ENCODE results near the gene HPSE2. TPM values are rescaled to one million over a fixed set of nuclear protein-coding genes. Genes with fewer than 3 reads are reported as not detected.

HPSE2 gene
- total RNA-seq, 1 donor from 2014 or later: 3.4 TPM

GRCh38 chr10:98861962-98862361 lies 373.7 kb downstream of the HPSE2 start:
- Histone ChIP-seq H3K27me3 (no peaks in the 10 kb centered on the region), H3K4me3 (no peak overlapping the region), H3K4me1 (no peaks in the 10 kb centered on the region), H3K36me3 (no peaks in the 10 kb centered on the region), H3K27ac (no peak overlapping the region), H3K9me3 (no peaks in the 10 kb centered on the region)
- no peak for ATAC-seq
- intact Hi-C loops (cut with DNase I): no loop called here
- TF ChIP-seq CTCF (IDR thresholded peaks at IDR 0.05): no peak
- no peak for DNase-seq

GRCh38 chr10:98858525-98858924 lies 377.1 kb downstream of the HPSE2 start:
- H3K4me3 ChIP-seq: no peak overlapping the region
- intact Hi-C loops (cut with DNase I): no loop called here
- no peaks in the 10 kb centered on the region for H3K27me3 ChIP-seq
- no peaks in the 10 kb centered on the region for H3K36me3 ChIP-seq
- TF ChIP-seq CTCF (IDR thresholded peaks at IDR 0.05): no peak
- no peak for DNase-seq
- no peaks in the 10 kb centered on the region for H3K9me3 ChIP-seq
- no peak overlapping the region for H3K27ac ChIP-seq
- no peak for ATAC-seq
- no peaks in the 10 kb centered on the region for H3K4me1 ChIP-seq

GRCh38 chr10:98855403-98856189 lies 380.1 kb downstream of the HPSE2 start:
- H3K36me3 ChIP-seq: no peaks in the 10 kb centered on the region
- H3K27me3 ChIP-seq: no peaks in the 10 kb centered on the region
- H3K4me3 ChIP-seq: no peak overlapping the region
- ATAC-seq: no peak
- intact Hi-C loops (cut with DNase I): no loop called here
- no peak for DNase-seq
- H3K27ac ChIP-seq: no peak overlapping the region
- TF ChIP-seq CTCF (IDR thresholded peaks at IDR 0.05): no peak
- no peaks in the 10 kb centered on the region for H3K4me1 ChIP-seq
- H3K9me3 ChIP-seq: no peaks in the 10 kb centered on the region

GRCh38 chr10:98852686-98853085 lies 383.0 kb downstream of the HPSE2 start:
- H3K27me3 ChIP-seq: no peaks in the 10 kb centered on the region
- no peak overlapping the region for H3K4me3 ChIP-seq
- intact Hi-C loops (cut with DNase I): no loop called here
- no peak overlapping the region for H3K27ac ChIP-seq
- no peaks in the 10 kb centered on the region for H3K4me1 ChIP-seq
- TF ChIP-seq CTCF (IDR thresholded peaks at IDR 0.05): no peak
- H3K36me3 ChIP-seq: no peaks in the 10 kb centered on the region
- ATAC-seq (no peak), DNase-seq (no peak)
- H3K9me3 ChIP-seq: no peaks in the 10 kb centered on the region

GRCh38 chr10:98848361-98848760 lies 387.3 kb downstream of the HPSE2 start:
- no peak for TF ChIP-seq CTCF (IDR thresholded peaks at IDR 0.05)
- no peak overlapping the region for H3K4me3 ChIP-seq
- ATAC-seq: no peak
- H3K36me3 ChIP-seq: no peaks in the 10 kb centered on the region
- no peak for DNase-seq
- H3K4me1 ChIP-seq: no peaks in the 10 kb centered on the region
- H3K9me3 ChIP-seq: no peaks in the 10 kb centered on the region
- no peak overlapping the region for H3K27ac ChIP-seq
- no peaks in the 10 kb centered on the region for H3K27me3 ChIP-seq
- intact Hi-C loops (cut with DNase I): no loop called here
